Measurements from ENCODE around the gene TMEM179.

GRCh38 chr14:104549536-104550339 lies 54.8 kb downstream of the TMEM179 start:
- no peak for TF ChIP-seq CTCF (IDR thresholded peaks at IDR 0.05; ENCODE audit: low read depth, low read length)
- TF ChIP-seq POLR2A (IDR thresholded peaks at IDR 0.05; ENCODE audit: extremely low read depth, insufficient read length) = no peak
- TF ChIP-seq MYC (IDR thresholded peaks at IDR 0.05; ENCODE audit: low read depth, low read length) = no peak
